K562 (cell line): ENCODE data around the gene RNF141. TPM values are rescaled to one million over a fixed set of nuclear protein-coding genes. Genes with fewer than 3 reads are reported as not detected.

Experiments
- EP400 ChIP-seq: fragments of 450-650 bp; IDR thresholded peaks from 2 replicates; pipeline ENCODE4 v1.6.1; 2017; ENCODE audit warnings: antibody characterized with exemption, mild to moderate bottlenecking, moderate library complexity
- ETV6 ChIP-seq, 3 experiments: fragments of 150-350 bp in 1 of 3; sonication (generic) in 1 of 3; formaldehyde crosslinking in 1 of 3; IDR thresholded peaks; 2 replicates each; pipeline versions ENCODE4 v1.6.1 to v1.8.0; 2014 to 2022; ENCODE audit warnings: borderline replicate concordance in 2 of 3, low read depth in 2 of 3, antibody characterized with exemption in 1 of 3, low read length in 1 of 3, mild to moderate bottlenecking in 1 of 3, missing genetic modification reagents in 1 of 3
- MTA3 ChIP-seq: fragments of 450-650 bp; formaldehyde crosslinking; IDR thresholded peaks from 2 replicates; pipeline ENCODE4 v1.6.1; 2017; ENCODE audit warnings: mild to moderate bottlenecking, borderline replicate concordance
- POLR3A ChIP-seq: IDR thresholded peaks from 2 replicates; pipeline ENCODE4 v1.6.1; 2011; ENCODE audit warnings: borderline replicate concordance, mild to moderate bottlenecking, moderate library complexity; ENCODE audit not compliant: insufficient read length, insufficient read depth; ENCODE audit errors: extremely low read depth
- SIX5 ChIP-seq, 2 experiments: IDR thresholded peaks; 2 replicates each; pipeline ENCODE4 v1.6.1; 2011; ENCODE audit warnings: low read length in 2 of 2, borderline replicate concordance in 1 of 2, low read depth in 1 of 2, mild to moderate bottlenecking in 1 of 2, moderate library complexity in 1 of 2; ENCODE audit not compliant: insufficient read depth in 1 of 2
- SMARCE1 ChIP-seq: fragments of 450-650 bp; IDR thresholded peaks from 2 replicates; pipeline ENCODE4 v1.7.1; 2016; ENCODE audit warnings: mild to moderate bottlenecking
- TAL1 ChIP-seq: fragments of 450-650 bp; IDR thresholded peaks from 2 replicates; pipeline ENCODE4 v1.6.1; 2016; ENCODE audit warnings: mild to moderate bottlenecking
- TFAM ChIP-seq: fragments of 250-450 bp; sonication (Bioruptor Pico); conservative IDR thresholded peaks from 2 replicates; pipeline ENCODE4 v1.5.0; 2021; ENCODE audit warnings: mild to moderate bottlenecking, moderate library complexity
- THRAP3 ChIP-seq: fragments of 450-650 bp; IDR thresholded peaks from 2 replicates; pipeline ENCODE4 v1.6.1; 2016; ENCODE audit warnings: mild to moderate bottlenecking, inconsistent platforms, borderline replicate concordance
- polyA plus RNA-seq, 8 experiments: library from polyadenylated mRNA; depleted of rRNA in 4 of 8; stranded (reverse) in 5 of 8; unstranded in 3 of 8; fragments of >200 nt; fragmentation: Nextera tagmentation in 2 of 8; fragmentation: Illumina TruSeq in 1 of 8; extraction: Ambion mirVana in 2 of 8; extraction: Trizol in 1 of 8; gene quantifications; 2 replicates each; pipeline versions ENCODE4 v1.2.1 to v1.2.3, GENCODE V29; 2011 to 2014; ENCODE audit warnings: inconsistent platforms in 1 of 8, missing spikeins in 1 of 8
- total RNA-seq, 7 experiments: library from RNA; depleted of rRNA in 6 of 7; stranded (reverse); fragments of >200 nt in 6 of 7; fragmentation: Illumina TruSeq in 2 of 7; extraction: Trizol in 2 of 7; gene quantifications; 2 replicates each; pipeline versions ENCODE4 v1.2.1 to v1.2.3, GENCODE V29; 2011 to 2021; ENCODE audit warnings: low replicate concordance in 1 of 7
- TF ChIP-seq, protein P1 (sequence below): sonication (generic); formaldehyde crosslinking; IDR thresholded peaks from 2 replicates; pipeline ENCODE4 v1.8.0; 2022; ENCODE audit warnings: missing genetic modification reagents, mild to moderate bottlenecking, moderate library complexity, borderline replicate concordance
- TF ChIP-seq, protein P2 (sequence below): IDR thresholded peaks from 3 replicates; pipeline ENCODE4 v1.6.1; 2011; ENCODE audit warnings: borderline replicate concordance, mild to moderate bottlenecking, moderate library complexity; ENCODE audit not compliant: insufficient read length; ENCODE audit errors: extremely low read depth

The RNF141 gene
- total and polyA plus RNA-seq, 9 of the 15 experiments (the other 6 are each of a cell fraction or from before 2014, with no cell fraction given), result 9.7 to 51.9 (median 18.9) TPM

GRCh38 chr11:10584071-10584501 lies 43.1 kb upstream of the RNF141 start (continued):
- TF ChIP-seq TFAM (CRISPR knock-in tag) (no peak), EP400 (no peak), SIX5 (IDR thresholded peaks at IDR 0.05; ENCODE audit: borderline replicate concordance in 1 of 2, insufficient read depth in 1 of 2, low read depth in 1 of 2, low read length in 2 of 2) (no peak), ETV6 (IDR thresholded peaks at IDR 0.05; ENCODE audit: borderline replicate concordance in 1 of 2, low read depth in 2 of 2, low read length in 1 of 2) (no peak), ETV6 (CRISPR knock-in tag; IDR thresholded peaks at IDR 0.05; ENCODE audit: borderline replicate concordance) (no peak), THRAP3 (no peak), TAL1 (peak; percentile 55), SMARCE1 (peak; percentile 62; the same call in 1 of the 2 replicates), MTA3 (no peak), POLR3A (no peak)
- TF ChIP-seq, protein P1, sequence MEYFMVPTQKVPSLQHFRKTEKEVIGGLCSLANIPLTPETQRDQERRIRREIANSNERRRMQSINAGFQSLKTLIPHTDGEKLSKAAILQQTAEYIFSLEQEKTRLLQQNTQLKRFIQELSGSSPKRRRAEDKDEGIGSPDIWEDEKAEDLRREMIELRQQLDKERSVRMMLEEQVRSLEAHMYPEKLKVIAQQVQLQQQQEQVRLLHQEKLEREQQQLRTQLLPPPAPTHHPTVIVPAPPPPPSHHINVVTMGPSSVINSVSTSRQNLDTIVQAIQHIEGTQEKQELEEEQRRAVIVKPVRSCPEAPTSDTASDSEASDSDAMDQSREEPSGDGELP (CRISPR knock-in tag), result peak; percentile 42
- TF ChIP-seq, protein P2, sequence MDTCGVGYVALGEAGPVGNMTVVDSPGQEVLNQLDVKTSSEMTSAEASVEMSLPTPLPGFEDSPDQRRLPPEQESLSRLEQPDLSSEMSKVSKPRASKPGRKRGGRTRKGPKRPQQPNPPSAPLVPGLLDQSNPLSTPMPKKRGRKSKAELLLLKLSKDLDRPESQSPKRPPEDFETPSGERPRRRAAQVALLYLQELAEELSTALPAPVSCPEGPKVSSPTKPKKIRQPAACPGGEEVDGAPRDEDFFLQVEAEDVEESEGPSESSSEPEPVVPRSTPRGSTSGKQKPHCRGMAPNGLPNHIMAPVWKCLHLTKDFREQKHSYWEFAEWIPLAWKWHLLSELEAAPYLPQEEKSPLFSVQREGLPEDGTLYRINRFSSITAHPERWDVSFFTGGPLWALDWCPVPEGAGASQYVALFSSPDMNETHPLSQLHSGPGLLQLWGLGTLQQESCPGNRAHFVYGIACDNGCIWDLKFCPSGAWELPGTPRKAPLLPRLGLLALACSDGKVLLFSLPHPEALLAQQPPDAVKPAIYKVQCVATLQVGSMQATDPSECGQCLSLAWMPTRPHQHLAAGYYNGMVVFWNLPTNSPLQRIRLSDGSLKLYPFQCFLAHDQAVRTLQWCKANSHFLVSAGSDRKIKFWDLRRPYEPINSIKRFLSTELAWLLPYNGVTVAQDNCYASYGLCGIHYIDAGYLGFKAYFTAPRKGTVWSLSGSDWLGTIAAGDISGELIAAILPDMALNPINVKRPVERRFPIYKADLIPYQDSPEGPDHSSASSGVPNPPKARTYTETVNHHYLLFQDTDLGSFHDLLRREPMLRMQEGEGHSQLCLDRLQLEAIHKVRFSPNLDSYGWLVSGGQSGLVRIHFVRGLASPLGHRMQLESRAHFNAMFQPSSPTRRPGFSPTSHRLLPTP, result no peak
